Measurements from ENCODE around the gene SP8.

DNA sequence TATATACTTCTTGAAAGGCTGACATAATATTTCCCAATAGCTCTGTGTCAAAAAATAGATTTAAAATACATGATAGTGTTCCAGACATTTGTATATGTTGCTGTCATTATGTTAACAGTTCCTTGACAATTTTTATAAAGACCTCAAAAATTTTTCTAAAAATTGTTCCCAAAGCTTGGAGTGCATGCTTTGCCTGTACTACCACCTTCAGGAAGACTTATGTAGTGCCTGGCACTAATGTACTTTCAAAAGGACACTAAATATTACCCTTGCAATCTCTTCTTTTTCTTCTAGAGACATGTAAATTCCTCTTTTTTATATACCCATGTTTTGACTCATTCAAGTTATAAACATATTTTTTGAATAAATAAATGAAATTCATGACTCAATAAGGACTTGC lies 48.0 kb upstream of the SP8 start:
- no peak for TF ChIP-seq CTCF (IDR thresholded peaks at IDR 0.05)
- no peak for TF ChIP-seq POLR2A (IDR thresholded peaks at IDR 0.05)

All from testis (tissue), 2 donors.